ENCODE data around the gene IL5RA.
A peak's percentile ranks its signal among the peaks of the same experiment; 100 is the strongest.

Gene IL5RA

GRCh38 chr3:3071136-3071535 lies 39.0 kb downstream of the IL5RA start:
- Histone ChIP-seq H3K4me3 (no peak overlapping the region), H3K4me1 (no peaks in the 10 kb centered on the region), H3K4me2 (no peak overlapping the region), H3K9me3 (no peaks in the 10 kb centered on the region), H3K36me3 (no peaks in the 10 kb centered on the region), H3K9ac (no peak overlapping the region), H4K20me1 (no peaks in the 10 kb centered on the region), H3K27ac (no peak overlapping the region), H3K27me3 (no peaks in the 10 kb centered on the region)
- no peak for TF ChIP-seq Cebpa-rat (IDR thresholded peaks at IDR 0.05)

GRCh38 chr3:3069723-3070122 lies 40.5 kb downstream of the IL5RA start:
- Histone ChIP-seq H3K4me3 (no peak overlapping the region), H3K27ac (no peak overlapping the region), H3K36me3 (no peaks in the 10 kb centered on the region), H3K27me3 (no peaks in the 10 kb centered on the region), H3K9ac (no peak overlapping the region), H3K4me1 (no peaks in the 10 kb centered on the region), H3K4me2 (no peak overlapping the region), H3K9me3 (no peaks in the 10 kb centered on the region), H4K20me1 (no peaks in the 10 kb centered on the region)
- no peak for TF ChIP-seq Cebpa-rat (IDR thresholded peaks at IDR 0.05)

- no peaks in the 10 kb centered on the region for H3K9me3 ChIP-seq
- H3K4me3 ChIP-seq: no peak overlapping the region
- H3K9ac ChIP-seq: no peak overlapping the region
- H3K4me1 ChIP-seq: no peaks in the 10 kb centered on the region
- H3K27ac ChIP-seq: no peak overlapping the region
- no peak for TF ChIP-seq Cebpa-rat (IDR thresholded peaks at IDR 0.05)
- no peaks in the 10 kb centered on the region for H4K20me1 ChIP-seq
- H3K4me2 ChIP-seq: no peak overlapping the region
- H3K27me3 ChIP-seq: no peaks in the 10 kb centered on the region
- no peaks in the 10 kb centered on the region for H3K36me3 ChIP-seq
Observed at GRCh38 chr3:3068358-3068881, 41.8 kb downstream of the IL5RA start.

- H3K4me2 ChIP-seq: no peak overlapping the region
- no peaks in the 10 kb centered on the region for H3K4me1 ChIP-seq
- no peaks in the 10 kb centered on the region for H4K20me1 ChIP-seq
- no peaks in the 10 kb centered on the region for H3K27me3 ChIP-seq
- no peak overlapping the region for H3K4me3 ChIP-seq
- H3K9ac ChIP-seq: no peak overlapping the region
- H3K36me3 ChIP-seq: no peaks in the 10 kb centered on the region
- no peak for TF ChIP-seq Cebpa-rat (IDR thresholded peaks at IDR 0.05)
- no peak overlapping the region for H3K27ac ChIP-seq
- no peaks in the 10 kb centered on the region for H3K9me3 ChIP-seq
Observed at GRCh38 chr3:3066910-3067309, 43.3 kb downstream of the IL5RA start.

DNA sequence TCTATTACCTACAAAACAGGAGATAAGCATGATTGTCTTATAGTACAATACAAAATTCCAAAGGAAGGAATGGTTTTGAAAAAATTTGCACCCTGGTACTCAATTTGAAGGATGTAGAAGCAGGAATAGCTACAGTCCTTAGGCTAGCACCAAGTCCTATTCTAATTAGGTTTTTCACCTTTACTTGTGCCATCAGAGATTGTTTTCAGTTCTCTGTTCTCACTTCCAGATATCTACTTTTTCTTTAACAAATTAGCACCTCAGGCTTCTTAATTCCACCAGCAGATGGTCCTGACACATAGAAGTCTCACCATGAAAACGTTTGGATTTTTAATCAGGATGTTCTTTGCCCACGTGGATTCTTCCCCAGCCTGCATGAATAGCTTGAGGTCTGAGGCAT lies 43.8 kb downstream of the IL5RA start:
- Histone ChIP-seq H4K20me1 (no peaks in the 10 kb centered on the region), H3K4me3 (no peak overlapping the region), H3K27ac (no peak overlapping the region), H3K9me3 (no peaks in the 10 kb centered on the region), H3K4me2 (no peak overlapping the region), H3K27me3 (no peaks in the 10 kb centered on the region), H3K4me1 (no peaks in the 10 kb centered on the region), H3K9ac (no peak overlapping the region), H3K36me3 (no peaks in the 10 kb centered on the region)
- no peak for TF ChIP-seq Cebpa-rat (IDR thresholded peaks at IDR 0.05)

DNA sequence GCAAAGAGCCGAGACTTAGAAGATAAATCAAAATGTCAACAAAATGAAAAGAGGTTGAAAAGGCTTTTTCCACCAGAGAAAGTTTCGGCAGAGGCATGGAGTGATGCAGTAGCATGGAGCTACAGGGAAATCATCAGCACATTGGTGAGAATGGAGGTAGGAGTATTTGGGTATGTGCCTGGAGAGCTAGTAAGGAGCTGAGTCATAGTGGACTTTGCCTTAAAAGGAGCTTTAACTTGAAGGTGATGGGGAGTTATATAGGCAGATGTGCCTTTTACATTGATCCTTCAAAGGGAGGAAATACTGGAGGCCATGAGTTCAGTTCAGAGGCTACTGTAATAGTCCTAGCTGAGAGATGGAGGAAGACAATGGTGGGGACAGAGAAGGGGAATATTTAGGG lies 44.3 kb downstream of the IL5RA start:
- Histone ChIP-seq H3K36me3 (no peaks in the 10 kb centered on the region), H3K9ac (no peak overlapping the region), H3K27me3 (no peaks in the 10 kb centered on the region), H3K4me2 (no peak overlapping the region), H3K4me3 (no peak overlapping the region), H4K20me1 (no peaks in the 10 kb centered on the region), H3K9me3 (no peaks in the 10 kb centered on the region), H3K4me1 (no peaks in the 10 kb centered on the region), H3K27ac (no peak overlapping the region)
- TF ChIP-seq Cebpa-rat (IDR thresholded peaks at IDR 0.05): no peak

DNA sequence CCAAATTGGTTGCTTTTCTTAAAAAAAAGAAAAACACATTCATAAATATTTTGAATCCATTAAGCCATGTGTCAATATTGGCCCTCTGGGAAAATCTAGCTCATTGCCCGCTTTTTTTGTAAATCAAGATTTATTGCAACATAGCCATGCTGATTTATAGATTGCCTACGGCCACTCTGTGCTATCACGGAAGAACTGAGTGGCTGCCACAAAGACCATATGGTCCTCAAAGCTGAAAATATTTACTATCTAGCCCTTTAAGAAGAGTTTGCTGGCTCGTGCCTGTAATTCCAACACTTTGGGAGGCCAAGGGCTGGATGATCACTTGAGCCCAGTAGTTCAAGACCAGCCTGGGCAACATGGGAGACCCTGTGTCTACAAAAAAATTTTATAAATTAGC lies 45.9 kb downstream of the IL5RA start:
- Histone ChIP-seq H3K4me3 (no peak overlapping the region), H3K9ac (no peak overlapping the region), H3K9me3 (no peaks in the 10 kb centered on the region), H3K27ac (no peak overlapping the region), H3K27me3 (no peaks in the 10 kb centered on the region), H3K4me1 (no peaks in the 10 kb centered on the region), H3K36me3 (no peaks in the 10 kb centered on the region), H3K4me2 (no peak overlapping the region), H4K20me1 (no peaks in the 10 kb centered on the region)
- no peak for TF ChIP-seq Cebpa-rat (IDR thresholded peaks at IDR 0.05)

- Histone ChIP-seq H3K9me3 (no peaks in the 10 kb centered on the region), H3K36me3 (no peaks in the 10 kb centered on the region), H3K4me2 (no peak overlapping the region), H3K4me1 (no peaks in the 10 kb centered on the region), H3K4me3 (no peak overlapping the region), H3K27ac (no peak overlapping the region), H3K9ac (no peak overlapping the region), H4K20me1 (no peaks in the 10 kb centered on the region), H3K27me3 (no peaks in the 10 kb centered on the region)
- TF ChIP-seq Cebpa-rat (IDR thresholded peaks at IDR 0.05): no peak
Observed at GRCh38 chr3:3059645-3060044, 50.5 kb downstream of the IL5RA start.

DNA sequence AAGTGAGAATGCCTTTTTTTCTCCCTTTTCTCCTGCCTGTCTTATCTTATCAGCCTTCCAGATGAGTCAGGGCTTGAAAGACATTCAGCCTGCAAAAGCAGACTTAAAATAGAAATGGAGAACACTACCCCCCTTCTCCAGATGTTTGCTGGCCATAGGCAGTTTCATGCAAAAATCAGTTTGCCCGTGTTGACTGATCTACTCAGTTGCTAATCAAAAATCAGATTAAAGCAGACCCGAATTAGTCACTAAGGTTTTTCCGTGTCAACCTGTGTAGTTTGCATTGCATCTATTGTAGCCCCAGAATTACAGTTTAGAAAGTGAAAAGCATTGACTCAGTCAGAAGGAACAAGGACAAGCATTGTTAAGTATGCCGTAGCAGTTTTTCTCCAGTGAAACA lies 56.2 kb downstream of the IL5RA start:
- Histone ChIP-seq H3K36me3 (no peaks in the 10 kb centered on the region), H3K9me3 (no peaks in the 10 kb centered on the region), H4K20me1 (no peaks in the 10 kb centered on the region), H3K4me3 (no peak overlapping the region), H3K4me1 (no peaks in the 10 kb centered on the region), H3K4me2 (no peak overlapping the region), H3K9ac (no peak overlapping the region), H3K27ac (no peak overlapping the region), H3K27me3 (no peaks in the 10 kb centered on the region)
- TF ChIP-seq Cebpa-rat (IDR thresholded peaks at IDR 0.05): no peak

GRCh38 chr3:3038201-3038991 lies 71.8 kb downstream of the IL5RA start:
- no peak overlapping the region for H3K4me3 ChIP-seq
- H3K36me3 ChIP-seq: no peaks in the 10 kb centered on the region
- no peaks in the 10 kb centered on the region for H3K9me3 ChIP-seq
- no peaks in the 10 kb centered on the region for H4K20me1 ChIP-seq
- H3K4me1 ChIP-seq: peaks cover 13% of the 10 kb centered on the region
- H3K27me3 ChIP-seq: no peaks in the 10 kb centered on the region
- TF ChIP-seq Cebpa-rat (IDR thresholded peaks at IDR 0.05): no peak
- H3K9ac ChIP-seq: no peak overlapping the region
- peak overlapping the region; percentile 35; the same call in 1 of the 2 replicates for H3K27ac ChIP-seq
- peak overlapping the region; percentile 63 for H3K4me2 ChIP-seq

All from BLaER1 (cell line).